ENCODE results near the gene KMT2C.
"Not testable (repeated sequence)": the region's sequence is repeated elsewhere in the genome, so short reads cannot be mapped to it uniquely, and the experiment has no call there.

Gene KMT2C

GRCh38 chr7:152380931-152381578, 54.7 kb downstream of the KMT2C start:
- H4K91ac ChIP-seq (ENCODE audit: low read length); H2BK15ac ChIP-seq (ENCODE audit: low read depth, poor library complexity, severe bottlenecking); H2AK5ac ChIP-seq (ENCODE audit: low read length, severe bottlenecking); H2BK5ac ChIP-seq (ENCODE audit: low read depth, low read length, poor library complexity, severe bottlenecking); H2AFZ ChIP-seq (ENCODE audit: low read depth, low read length); H3K18ac ChIP-seq (ENCODE audit: low read depth in 1 of 2, low read length in 2 of 2); H3K4me2 ChIP-seq (ENCODE audit: low read length, poor library complexity, severe bottlenecking); H4K8ac ChIP-seq (ENCODE audit: low read length); DNase-seq; H3K4me1 ChIP-seq (ENCODE audit: control insufficient read depth, insufficient read depth, low read depth, low read length); H3K36me3 ChIP-seq (ENCODE audit: control insufficient read depth in 1 of 2, insufficient read depth in 2 of 2, low read depth in 1 of 2, low read length in 2 of 2); H2BK12ac ChIP-seq (ENCODE audit: low read length in 2 of 2); H3K79me1 ChIP-seq (replicated peaks; ENCODE audit: low read length, poor library complexity, severe bottlenecking); H3K14ac ChIP-seq (ENCODE audit: low read length in 2 of 2); H3K27ac ChIP-seq (ENCODE audit: low read length, poor library complexity, severe bottlenecking); H3K9ac ChIP-seq (ENCODE audit: low read length); H2BK120ac ChIP-seq (ENCODE audit: low read depth, low read length); H3K23ac ChIP-seq (ENCODE audit: low read length in 2 of 2); H3K27me3 ChIP-seq (ENCODE audit: control insufficient read depth in 1 of 2, insufficient read depth in 1 of 2, low read length in 2 of 2); H3K4ac ChIP-seq (ENCODE audit: low read depth in 1 of 2, low read length in 2 of 2): not testable (repeated sequence)
- peak overlapping the region in 1 of 2 experiments; percentile 45 for H3K4me3 ChIP-seq (ENCODE audit: insufficient read depth in 1 of 2, low read depth in 1 of 2, low read length in 2 of 2)
- peaks cover 14% of the 10 kb centered on the region for H3K9me3 ChIP-seq (ENCODE audit: control insufficient read depth, low read length)
- WGBS, result 62% methylated on average over 4 of the region's 5 CpGs

- not testable (repeated sequence) for H2BK15ac ChIP-seq (ENCODE audit: low read depth, poor library complexity, severe bottlenecking); H3K23ac ChIP-seq (ENCODE audit: low read length in 2 of 2); H4K8ac ChIP-seq (ENCODE audit: low read length); H3K4me1 ChIP-seq (ENCODE audit: control insufficient read depth, insufficient read depth, low read depth, low read length); H3K27me3 ChIP-seq (ENCODE audit: control insufficient read depth in 1 of 2, insufficient read depth in 1 of 2, low read length in 2 of 2); H2AK5ac ChIP-seq (ENCODE audit: low read length, severe bottlenecking); H2AFZ ChIP-seq (ENCODE audit: low read depth, low read length); H4K91ac ChIP-seq (ENCODE audit: low read length); H2BK120ac ChIP-seq (ENCODE audit: low read depth, low read length); H2BK12ac ChIP-seq (ENCODE audit: low read length in 2 of 2); DNase-seq; H3K4me3 ChIP-seq (ENCODE audit: insufficient read depth in 1 of 2, low read depth in 1 of 2, low read length in 2 of 2); H2BK5ac ChIP-seq (ENCODE audit: low read depth, low read length, poor library complexity, severe bottlenecking); H3K4me2 ChIP-seq (ENCODE audit: low read length, poor library complexity, severe bottlenecking); H3K27ac ChIP-seq (ENCODE audit: low read length, poor library complexity, severe bottlenecking); H3K36me3 ChIP-seq (ENCODE audit: control insufficient read depth in 1 of 2, insufficient read depth in 2 of 2, low read depth in 1 of 2, low read length in 2 of 2); H3K14ac ChIP-seq (ENCODE audit: low read length in 2 of 2); H3K4ac ChIP-seq (ENCODE audit: low read depth in 1 of 2, low read length in 2 of 2); H3K18ac ChIP-seq (ENCODE audit: low read depth in 1 of 2, low read length in 2 of 2); H3K79me1 ChIP-seq (replicated peaks; ENCODE audit: low read length, poor library complexity, severe bottlenecking); H3K9ac ChIP-seq (ENCODE audit: low read length)
- peaks cover 14% of the 10 kb centered on the region for H3K9me3 ChIP-seq (ENCODE audit: control insufficient read depth, low read length)
These were observed 57.3 kb downstream of the KMT2C start for GRCh38 chr7:152378497-152378896.

GRCh38 chr7:152376716-152377484, 58.9 kb downstream of the KMT2C start:
- not testable (repeated sequence) for H4K91ac ChIP-seq (ENCODE audit: low read length); DNase-seq; H3K4me2 ChIP-seq (ENCODE audit: low read length, poor library complexity, severe bottlenecking); H3K14ac ChIP-seq (ENCODE audit: low read length in 2 of 2); H4K8ac ChIP-seq (ENCODE audit: low read length); H3K79me1 ChIP-seq (replicated peaks; ENCODE audit: low read length, poor library complexity, severe bottlenecking); H3K9ac ChIP-seq (ENCODE audit: low read length); H2BK5ac ChIP-seq (ENCODE audit: low read depth, low read length, poor library complexity, severe bottlenecking); H2AFZ ChIP-seq (ENCODE audit: low read depth, low read length); H3K18ac ChIP-seq (ENCODE audit: low read depth in 1 of 2, low read length in 2 of 2); H3K27me3 ChIP-seq (ENCODE audit: control insufficient read depth in 1 of 2, insufficient read depth in 1 of 2, low read length in 2 of 2); H3K27ac ChIP-seq (ENCODE audit: low read length, poor library complexity, severe bottlenecking); H3K4me3 ChIP-seq (ENCODE audit: insufficient read depth in 1 of 2, low read depth in 1 of 2, low read length in 2 of 2); H2BK15ac ChIP-seq (ENCODE audit: low read depth, poor library complexity, severe bottlenecking); H3K23ac ChIP-seq (ENCODE audit: low read length in 2 of 2); H3K4me1 ChIP-seq (ENCODE audit: control insufficient read depth, insufficient read depth, low read depth, low read length); H2BK120ac ChIP-seq (ENCODE audit: low read depth, low read length); H3K4ac ChIP-seq (ENCODE audit: low read depth in 1 of 2, low read length in 2 of 2); H2AK5ac ChIP-seq (ENCODE audit: low read length, severe bottlenecking); H2BK12ac ChIP-seq (ENCODE audit: low read length in 2 of 2); H3K36me3 ChIP-seq (ENCODE audit: control insufficient read depth in 1 of 2, insufficient read depth in 2 of 2, low read depth in 1 of 2, low read length in 2 of 2)
- 97% methylated on average over 6 of the region's 8 CpGs for WGBS
- peaks cover 11% of the 10 kb centered on the region for H3K9me3 ChIP-seq (ENCODE audit: control insufficient read depth, low read length)

GRCh38 chr7:152370297-152370696, 65.5 kb downstream of the KMT2C start:
- H2BK5ac ChIP-seq (ENCODE audit: low read depth, low read length, poor library complexity, severe bottlenecking), result peak overlapping the region; percentile 57
- no peak overlapping the region for H4K91ac ChIP-seq (ENCODE audit: low read length)
- no peak overlapping the region for H3K14ac ChIP-seq (ENCODE audit: low read length in 2 of 2)
- H2AK5ac ChIP-seq (ENCODE audit: low read length, severe bottlenecking), result no peak overlapping the region
- no peak overlapping the region for H2BK15ac ChIP-seq (ENCODE audit: low read depth, poor library complexity, severe bottlenecking)
- H3K27me3 ChIP-seq (ENCODE audit: control insufficient read depth in 1 of 2, insufficient read depth in 1 of 2, low read length in 2 of 2), result no peaks in the 10 kb centered on the region
- no peak overlapping the region for H2AFZ ChIP-seq (ENCODE audit: low read depth, low read length)
- H3K9ac ChIP-seq (ENCODE audit: low read length), result no peak overlapping the region
- no peak overlapping the region for H3K27ac ChIP-seq (ENCODE audit: low read length, poor library complexity, severe bottlenecking)
- no peak overlapping the region for H2BK120ac ChIP-seq (ENCODE audit: low read depth, low read length)
- no peak overlapping the region for H3K4ac ChIP-seq (ENCODE audit: low read depth in 1 of 2, low read length in 2 of 2)
- peaks cover 3% of the 10 kb centered on the region for H3K4me1 ChIP-seq (ENCODE audit: control insufficient read depth, insufficient read depth, low read depth, low read length)
- no peak overlapping the region for H3K23ac ChIP-seq (ENCODE audit: low read length in 2 of 2)
- no peaks in the 10 kb centered on the region for H3K9me3 ChIP-seq (ENCODE audit: control insufficient read depth, low read length)
- H3K79me1 ChIP-seq (replicated peaks; ENCODE audit: low read length, poor library complexity, severe bottlenecking), result peaks cover 4% of the 10 kb centered on the region
- H4K8ac ChIP-seq (ENCODE audit: low read length), result no peak overlapping the region
- no peak overlapping the region for H3K4me3 ChIP-seq (ENCODE audit: insufficient read depth in 1 of 2, low read depth in 1 of 2, low read length in 2 of 2)
- no peak overlapping the region for H2BK12ac ChIP-seq (ENCODE audit: low read length in 2 of 2)
- H3K4me2 ChIP-seq (ENCODE audit: low read length, poor library complexity, severe bottlenecking), result no peak overlapping the region
- no peak for DNase-seq
- no peak overlapping the region for H3K18ac ChIP-seq (ENCODE audit: low read depth in 1 of 2, low read length in 2 of 2)
- H3K36me3 ChIP-seq (ENCODE audit: control insufficient read depth in 1 of 2, insufficient read depth in 2 of 2, low read depth in 1 of 2, low read length in 2 of 2), result peaks cover 0 to 4% of the 10 kb centered on the region in 2 experiments

Data from mesenchymal stem cell (in vitro differentiated cells and primary cell).